Measurements from ENCODE around the gene THSD1.
"Not testable (repeated sequence)": the region's sequence is repeated elsewhere in the genome, so short reads cannot be mapped to it uniquely, and the experiment has no call there.

The THSD1 gene

GRCh38 chr13:52411629-52412028 is 5.7 kb upstream of the THSD1 start:
- no peaks in the 10 kb centered on the region for H3K79me2 ChIP-seq (ENCODE audit: low read length)
- H3K9me2 ChIP-seq (replicated peaks; ENCODE audit: insufficient read depth, low read length): no peaks in the 10 kb centered on the region
- H3K9ac ChIP-seq (ENCODE audit: low read length): no peak overlapping the region
- H2AFZ ChIP-seq (ENCODE audit: low read length): no peak overlapping the region
- H3K4me1 ChIP-seq (ENCODE audit: low read length): no peaks in the 10 kb centered on the region
- H3F3A ChIP-seq (ENCODE audit: insufficient read depth, low read length): no peaks in the 10 kb centered on the region
- H3K27ac ChIP-seq (ENCODE audit: low read length): no peak overlapping the region
- no peak for TF ChIP-seq CTCF (IDR thresholded peaks at IDR 0.05; ENCODE audit: low read length)
- no peak for TF ChIP-seq EZH2 (optimal IDR thresholded peaks at IDR 0.05; ENCODE audit: low read depth, low read length)
- no peak overlapping the region for H3K4me3 ChIP-seq (ENCODE audit: low read length)
- DNase-seq: no peak
- H3K27me3 ChIP-seq (replicated peaks; ENCODE audit: insufficient read depth, low read length): no peaks in the 10 kb centered on the region
- H3K36me3 ChIP-seq (replicated peaks; ENCODE audit: insufficient read depth, low read length): no peaks in the 10 kb centered on the region
- no peaks in the 10 kb centered on the region for H4K20me1 ChIP-seq (ENCODE audit: insufficient read depth, low read length)
- no peak overlapping the region for H3K4me2 ChIP-seq (ENCODE audit: low read depth, low read length)
- no peaks in the 10 kb centered on the region for H3K9me3 ChIP-seq (replicated peaks; ENCODE audit: insufficient read depth, low read length)

- H4K20me1 ChIP-seq (ENCODE audit: insufficient read depth, low read length); H3K9ac ChIP-seq (ENCODE audit: low read length); H3K79me2 ChIP-seq (ENCODE audit: low read length); H3K4me1 ChIP-seq (ENCODE audit: low read length); H3K36me3 ChIP-seq (replicated peaks; ENCODE audit: insufficient read depth, low read length); H3K27ac ChIP-seq (ENCODE audit: low read length); H3K4me2 ChIP-seq (ENCODE audit: low read depth, low read length); H3F3A ChIP-seq (ENCODE audit: insufficient read depth, low read length); DNase-seq; H3K9me2 ChIP-seq (replicated peaks; ENCODE audit: insufficient read depth, low read length); H3K27me3 ChIP-seq (replicated peaks; ENCODE audit: insufficient read depth, low read length); H3K4me3 ChIP-seq (ENCODE audit: low read length); H3K9me3 ChIP-seq (replicated peaks; ENCODE audit: insufficient read depth, low read length); H2AFZ ChIP-seq (ENCODE audit: low read length): not testable (repeated sequence)
These were observed 2.2 kb upstream of the THSD1 start for GRCh38 chr13:52408071-52408658.

- H3K4me3 ChIP-seq (ENCODE audit: low read length); H3K9me3 ChIP-seq (replicated peaks; ENCODE audit: insufficient read depth, low read length); DNase-seq; H3K9me2 ChIP-seq (replicated peaks; ENCODE audit: insufficient read depth, low read length); H3K4me1 ChIP-seq (ENCODE audit: low read length); H4K20me1 ChIP-seq (ENCODE audit: insufficient read depth, low read length); H2AFZ ChIP-seq (ENCODE audit: low read length); H3F3A ChIP-seq (ENCODE audit: insufficient read depth, low read length); H3K9ac ChIP-seq (ENCODE audit: low read length); H3K27ac ChIP-seq (ENCODE audit: low read length); H3K36me3 ChIP-seq (replicated peaks; ENCODE audit: insufficient read depth, low read length); H3K27me3 ChIP-seq (replicated peaks; ENCODE audit: insufficient read depth, low read length); H3K4me2 ChIP-seq (ENCODE audit: low read depth, low read length); H3K79me2 ChIP-seq (ENCODE audit: low read length): not testable (repeated sequence)
These were observed 1.5 kb upstream of the THSD1 start for GRCh38 chr13:52407436-52407835.

- Histone ChIP-seq H3K9ac (ENCODE audit: low read length) (no peak overlapping the region), H3K27me3 (replicated peaks; ENCODE audit: insufficient read depth, low read length) (no peaks in the 10 kb centered on the region), H3K27ac (ENCODE audit: low read length) (no peak overlapping the region), H3K4me1 (ENCODE audit: low read length) (no peaks in the 10 kb centered on the region), H3K4me3 (ENCODE audit: low read length) (no peak overlapping the region), H3K36me3 (replicated peaks; ENCODE audit: insufficient read depth, low read length) (no peaks in the 10 kb centered on the region), H3F3A (ENCODE audit: insufficient read depth, low read length) (no peaks in the 10 kb centered on the region), H3K9me3 (replicated peaks; ENCODE audit: insufficient read depth, low read length) (no peaks in the 10 kb centered on the region), H3K9me2 (replicated peaks; ENCODE audit: insufficient read depth, low read length) (no peaks in the 10 kb centered on the region), H3K79me2 (ENCODE audit: low read length) (no peaks in the 10 kb centered on the region), H3K4me2 (ENCODE audit: low read depth, low read length) (no peak overlapping the region), H2AFZ (ENCODE audit: low read length) (no peak overlapping the region), H4K20me1 (ENCODE audit: insufficient read depth, low read length) (no peaks in the 10 kb centered on the region)
- no peak for DNase-seq
- TF ChIP-seq EZH2phosphoT487 (IDR thresholded peaks at IDR 0.05; ENCODE audit: low read length) (no peak), CTCF (IDR thresholded peaks at IDR 0.05; ENCODE audit: low read length) (no peak), EZH2 (optimal IDR thresholded peaks at IDR 0.05; ENCODE audit: low read depth, low read length) (no peak)
These were observed 657 bp upstream of the THSD1 start for GRCh38 chr13:52406629-52407028.
